ENCODE results near the gene TAS2R43. TPM values are rescaled to one million over a fixed set of nuclear protein-coding genes. Genes with fewer than 3 reads are reported as not detected.
"Not testable (repeated sequence)": the region's sequence is repeated elsewhere in the genome, so short reads cannot be mapped to it uniquely, and the experiment has no call there.

Gene TAS2R43
- total RNA-seq, 2 experiments from 2014 or later: 0.55 to 0.63 TPM

GRCh38 chr12:11089246-11089645 lies 2.9 kb downstream of the TAS2R43 start:
- Mint-ChIP-seq H3K36me3 (ENCODE audit: low read depth) (peaks cover 4% of the 10 kb centered on the region), H3K9me3 (peaks cover under 1% of the 10 kb centered on the region), H3K27me3 (no peaks in the 10 kb centered on the region), H3K4me1 (no peaks in the 10 kb centered on the region), H3K27ac (no peak overlapping the region), H3K4me3 (no peak overlapping the region)
- ChIA-PET CTCF (no interaction called here), POLR2A (no interaction called here)
- no peak for DNase-seq

GRCh38 chr12:11085419-11085818 lies 6.7 kb downstream of the TAS2R43 start:
- peaks cover 12% of the 10 kb centered on the region for H3K9me3 Mint-ChIP-seq
- H3K4me1 Mint-ChIP-seq: no peaks in the 10 kb centered on the region
- POLR2A ChIA-PET: no interaction called here
- CTCF ChIA-PET: no interaction called here
- no peak for DNase-seq
- H3K36me3 Mint-ChIP-seq (ENCODE audit: low read depth): peaks cover 14% of the 10 kb centered on the region
- H3K27me3 Mint-ChIP-seq: no peaks in the 10 kb centered on the region
- H3K27ac Mint-ChIP-seq: no peak overlapping the region
- H3K4me3 Mint-ChIP-seq: no peak overlapping the region

DNA sequence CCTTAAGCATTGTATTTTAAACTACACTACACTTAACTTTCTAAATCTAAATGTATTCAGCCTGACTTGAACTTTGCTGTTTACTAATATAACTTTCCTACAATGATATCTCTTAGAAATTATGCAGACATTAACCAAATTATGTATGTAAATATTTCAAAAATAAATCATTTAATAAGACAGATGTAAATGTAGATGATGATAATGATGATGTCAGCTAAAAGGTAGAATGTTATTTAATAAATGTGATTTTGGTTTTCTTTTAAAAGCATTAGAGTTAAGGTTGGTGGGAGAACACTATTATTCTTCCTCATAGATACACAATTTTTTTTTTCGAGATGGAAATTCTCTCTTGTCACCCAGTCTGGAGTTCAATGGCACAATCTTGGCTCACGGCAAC lies 10.1 kb downstream of the TAS2R43 start:
- POLR2A ChIA-PET: no interaction called here
- H3K27me3 Mint-ChIP-seq: no peaks in the 10 kb centered on the region
- CTCF ChIA-PET: no interaction called here
- H3K36me3 Mint-ChIP-seq (ENCODE audit: low read depth): peaks cover 14% of the 10 kb centered on the region
- H3K9me3 Mint-ChIP-seq: peaks cover 14% of the 10 kb centered on the region
- DNase-seq: no peak
- no peaks in the 10 kb centered on the region for H3K4me1 Mint-ChIP-seq
- H3K4me3 Mint-ChIP-seq: no peak overlapping the region
- H3K27ac Mint-ChIP-seq: no peak overlapping the region

GRCh38 chr12:11078246-11078645 lies 13.9 kb downstream of the TAS2R43 start:
- POLR2A ChIA-PET: no interaction called here
- peaks cover 5% of the 10 kb centered on the region for H3K36me3 Mint-ChIP-seq (ENCODE audit: low read depth)
- H3K27me3 Mint-ChIP-seq: no peaks in the 10 kb centered on the region
- CTCF ChIA-PET: no interaction called here
- no peak overlapping the region for H3K4me3 Mint-ChIP-seq
- peaks cover 7% of the 10 kb centered on the region for H3K9me3 Mint-ChIP-seq
- H3K4me1 Mint-ChIP-seq: peaks cover 4% of the 10 kb centered on the region
- H3K27ac Mint-ChIP-seq: no peak overlapping the region
- no peak for DNase-seq

- POLR2A ChIA-PET: no interaction called here
- no peak for DNase-seq
- Mint-ChIP-seq H3K27me3 (no peaks in the 10 kb centered on the region), H3K4me3 (no peak overlapping the region), H3K36me3 (ENCODE audit: low read depth) (peaks cover 7% of the 10 kb centered on the region), H3K4me1 (peaks cover 4% of the 10 kb centered on the region), H3K27ac (no peak overlapping the region), H3K9me3 (peaks cover 2% of the 10 kb centered on the region)
- CTCF ChIA-PET: no interaction called here
Observed at GRCh38 chr12:11075642-11076041, 16.5 kb downstream of the TAS2R43 start.

DNA sequence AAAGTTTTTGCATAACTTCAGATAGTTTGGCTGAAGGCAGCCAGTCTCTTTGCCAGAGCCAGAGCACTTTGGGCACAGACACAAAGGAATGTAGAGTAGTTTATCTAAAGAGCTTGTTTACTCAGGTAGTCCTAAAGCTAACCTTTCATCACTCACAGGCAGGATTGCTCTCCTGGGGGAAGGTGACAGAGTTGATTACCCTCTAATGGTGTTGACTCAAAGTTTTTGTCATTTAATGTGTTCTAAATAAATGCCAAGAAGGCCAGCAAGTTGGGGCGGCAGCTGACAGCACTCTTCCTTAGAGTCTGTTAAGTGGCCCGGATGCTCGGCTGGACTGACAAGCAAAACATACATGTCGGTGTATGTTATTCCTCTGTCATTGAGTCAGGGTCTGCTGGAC lies 20.7 kb downstream of the TAS2R43 start:
- ChIA-PET POLR2A (no interaction called here), CTCF (no interaction called here)
- DNase-seq: no peak
- Mint-ChIP-seq H3K9me3 (no peaks in the 10 kb centered on the region), H3K27me3 (no peaks in the 10 kb centered on the region), H3K36me3 (ENCODE audit: low read depth) (peaks cover 11% of the 10 kb centered on the region), H3K4me1 (peaks cover 4% of the 10 kb centered on the region), H3K27ac (no peak overlapping the region), H3K4me3 (no peak overlapping the region)

GRCh38 chr12:11070999-11071398 lies 21.1 kb downstream of the TAS2R43 start:
- Mint-ChIP-seq H3K36me3 (ENCODE audit: low read depth) (peaks cover 11% of the 10 kb centered on the region), H3K27me3 (no peaks in the 10 kb centered on the region), H3K4me3 (no peak overlapping the region), H3K27ac (no peak overlapping the region), H3K4me1 (peaks cover 4% of the 10 kb centered on the region), H3K9me3 (no peaks in the 10 kb centered on the region)
- ChIA-PET POLR2A (no interaction called here), CTCF (no interaction called here)
- no peak for DNase-seq

DNA sequence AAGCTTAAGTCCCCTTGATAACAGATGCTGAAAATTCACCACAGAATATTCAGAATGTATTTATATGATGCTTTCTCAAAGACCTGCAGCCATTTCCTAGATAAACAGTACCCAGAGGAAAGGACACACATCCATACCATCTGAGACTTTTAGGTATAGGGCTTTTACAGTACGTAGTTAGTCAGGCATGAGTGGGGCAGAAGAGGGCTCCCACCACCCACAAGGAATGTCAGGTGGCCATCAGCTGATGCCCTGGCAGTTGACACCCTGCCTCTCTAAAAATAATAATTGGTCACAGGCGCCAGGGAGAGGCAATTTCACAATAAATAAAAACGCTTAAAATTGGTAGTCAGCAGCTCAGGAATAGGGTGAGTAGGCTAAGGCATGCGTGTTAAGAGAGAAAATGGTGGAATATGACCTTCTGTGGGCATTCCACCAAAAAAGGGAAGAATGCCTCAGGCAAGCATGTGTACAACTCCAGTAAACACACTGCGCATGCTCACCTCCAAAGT lies 22.2 kb downstream of the TAS2R43 start:
- no peaks in the 10 kb centered on the region for H3K4me1 Mint-ChIP-seq
- H3K36me3 Mint-ChIP-seq (ENCODE audit: low read depth): peaks cover 11% of the 10 kb centered on the region
- CTCF ChIA-PET: no interaction called here
- DNase-seq: no peak
- H3K27me3 Mint-ChIP-seq: no peaks in the 10 kb centered on the region
- POLR2A ChIA-PET: no interaction called here
- peaks cover 2% of the 10 kb centered on the region for H3K9me3 Mint-ChIP-seq
- no peak overlapping the region for H3K27ac Mint-ChIP-seq
- H3K4me3 Mint-ChIP-seq: no peak overlapping the region

DNA sequence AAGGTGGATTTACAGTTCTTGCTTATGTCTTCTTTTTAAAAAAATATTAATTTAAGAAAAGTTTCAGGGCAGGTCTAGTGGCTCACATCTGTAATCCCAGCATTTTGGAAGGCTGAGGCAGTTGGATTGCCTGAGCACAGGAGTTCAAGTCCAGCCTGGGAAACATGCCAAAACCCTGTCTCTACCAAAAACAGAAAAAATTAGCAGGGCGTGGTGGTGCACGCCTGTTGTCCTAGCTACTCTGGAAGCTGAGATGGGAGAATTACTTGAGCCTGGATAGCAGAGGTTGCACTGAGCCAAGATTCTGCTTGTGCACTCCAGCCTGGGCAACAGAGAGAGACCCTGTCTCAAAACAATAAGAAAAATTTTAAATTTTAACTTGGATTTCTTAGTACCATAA lies 24.6 kb downstream of the TAS2R43 start:
- no peaks in the 10 kb centered on the region for H3K4me1 Mint-ChIP-seq
- ChIA-PET POLR2A (no interaction called here), CTCF (no interaction called here)
- no peak for DNase-seq
- no peak overlapping the region for H3K27ac Mint-ChIP-seq
- H3K9me3 Mint-ChIP-seq: peaks cover 2% of the 10 kb centered on the region
- H3K27me3 Mint-ChIP-seq: no peaks in the 10 kb centered on the region
- H3K36me3 Mint-ChIP-seq (ENCODE audit: low read depth): peaks cover 11% of the 10 kb centered on the region
- H3K4me3 Mint-ChIP-seq: no peak overlapping the region

GRCh38 chr12:11062194-11062593 lies 29.9 kb downstream of the TAS2R43 start, which contains the start of gene TAS2R46:
Gene TAS2R46, minus strand, starts transcription at chr12:11062294. Its CDS starts 0 bp downstream, at chr12:11062294.
- H3K36me3 Mint-ChIP-seq (ENCODE audit: low read depth); H3K4me3 Mint-ChIP-seq; H3K27ac Mint-ChIP-seq; DNase-seq; CTCF ChIA-PET; H3K27me3 Mint-ChIP-seq; H3K4me1 Mint-ChIP-seq; POLR2A ChIA-PET; H3K9me3 Mint-ChIP-seq: not testable (repeated sequence)

- CTCF ChIA-PET: no interaction called here
- H3K4me1 Mint-ChIP-seq: no peaks in the 10 kb centered on the region
Observed at GRCh38 chr12:11059784-11060183, 32.3 kb downstream of the TAS2R43 start.

GRCh38 chr12:11059041-11059440 lies 33.1 kb downstream of the TAS2R43 start:
- peaks cover 7% of the 10 kb centered on the region for H3K36me3 Mint-ChIP-seq (ENCODE audit: low read depth)
- DNase-seq: no peak
- H3K9me3 Mint-ChIP-seq: no peaks in the 10 kb centered on the region
- no peak overlapping the region for H3K4me3 Mint-ChIP-seq
- ChIA-PET CTCF (no interaction called here), POLR2A (no interaction called here)
- H3K27me3 Mint-ChIP-seq: no peaks in the 10 kb centered on the region
- no peak overlapping the region for H3K27ac Mint-ChIP-seq
- H3K4me1 Mint-ChIP-seq: no peaks in the 10 kb centered on the region

More at GRCh38 chr12:11059784-11060183, 32.3 kb downstream of the TAS2R43 start:
- peaks cover 7% of the 10 kb centered on the region for H3K36me3 Mint-ChIP-seq (ENCODE audit: low read depth)
- H3K27me3 Mint-ChIP-seq: no peaks in the 10 kb centered on the region
- no peak overlapping the region for H3K4me3 Mint-ChIP-seq
- H3K27ac Mint-ChIP-seq: no peak overlapping the region
- no peak for DNase-seq
- no peaks in the 10 kb centered on the region for H3K9me3 Mint-ChIP-seq
- POLR2A ChIA-PET: no interaction called here

DNA sequence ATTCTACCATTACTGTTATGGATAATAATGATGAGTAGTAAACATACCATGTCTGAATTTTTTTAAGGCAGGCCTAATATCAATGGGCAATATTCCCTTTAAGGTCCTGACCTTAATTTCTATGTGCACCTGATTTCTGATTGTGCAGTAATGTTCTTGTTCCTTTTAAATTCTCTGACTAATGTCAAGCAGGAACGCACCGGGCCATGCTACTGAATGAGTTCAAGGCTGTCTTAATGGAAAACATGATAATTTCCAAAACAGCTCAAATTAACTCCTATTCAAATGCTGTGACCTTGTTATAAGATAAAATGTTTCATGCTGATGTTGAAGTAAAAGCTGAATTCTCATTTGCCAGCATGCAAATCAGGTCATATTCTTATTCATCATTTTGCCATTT lies 36.8 kb downstream of the TAS2R43 start:
- Mint-ChIP-seq H3K4me3 (no peak overlapping the region), H3K36me3 (ENCODE audit: low read depth) (peaks cover 18% of the 10 kb centered on the region), H3K27me3 (no peaks in the 10 kb centered on the region), H3K27ac (no peak overlapping the region), H3K9me3 (peaks cover 12% of the 10 kb centered on the region), H3K4me1 (no peaks in the 10 kb centered on the region)
- POLR2A ChIA-PET: no interaction called here
- no peak for DNase-seq
- CTCF ChIA-PET: no interaction called here

- H3K27me3 Mint-ChIP-seq, H3K27ac Mint-ChIP-seq, POLR2A ChIA-PET, H3K4me1 Mint-ChIP-seq, H3K4me3 Mint-ChIP-seq, CTCF ChIA-PET, DNase-seq: not testable (repeated sequence)
- Mint-ChIP-seq H3K9me3 (peaks cover 18% of the 10 kb centered on the region), H3K36me3 (ENCODE audit: low read depth) (peaks cover 23% of the 10 kb centered on the region)
Observed at GRCh38 chr12:11049806-11050531, 42.1 kb downstream of the TAS2R43 start.
